Panc1 (cell line): Measurements from ENCODE around the gene VAV3.

ENCODE experiments used
- POLR2AphosphoS5 ChIP-seq: IDR thresholded peaks from 2 replicates; pipeline ENCODE4 v1.6.1; 2012; ENCODE audit warnings: mild to moderate bottlenecking, low read depth, low read length, moderate library complexity
- REST ChIP-seq, 2 experiments: IDR thresholded peaks; 2 replicates each; pipeline ENCODE4 v1.6.1; 2011 to 2012; ENCODE audit warnings: low read depth in 2 of 2, control low read depth in 1 of 2, low read length in 1 of 2, mild to moderate bottlenecking in 1 of 2, moderate library complexity in 1 of 2; ENCODE audit not compliant: insufficient read depth in 1 of 2
- SIN3A ChIP-seq: IDR thresholded peaks from 2 replicates; pipeline ENCODE4 v1.6.1; 2012; ENCODE audit warnings: low read depth, mild to moderate bottlenecking, low read length, moderate library complexity, borderline replicate concordance; ENCODE audit not compliant: insufficient read depth
- TF ChIP-seq, protein P1 (sequence below): fragments of 450-650 bp; IDR thresholded peaks from 2 replicates; pipeline ENCODE4 v1.5.1; 2017; ENCODE audit warnings: mild to moderate bottlenecking

DNA sequence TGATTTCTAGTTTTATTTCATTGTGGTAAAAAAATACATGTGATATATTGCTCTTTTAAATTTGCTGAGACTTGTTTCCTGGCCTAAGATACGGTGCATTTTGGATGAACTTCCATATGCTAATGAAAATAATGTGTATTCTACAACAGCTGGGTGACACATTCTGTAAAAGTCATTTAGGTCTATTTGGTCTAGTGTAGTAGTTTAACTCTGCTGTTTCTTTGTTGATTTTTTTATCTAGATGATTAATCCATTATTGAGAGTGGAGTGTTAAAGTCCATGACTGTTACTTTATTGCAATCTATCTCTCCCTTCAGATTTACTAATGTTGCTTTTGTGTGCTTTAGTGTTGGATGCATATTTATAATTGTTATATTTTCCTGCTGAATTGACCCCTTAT is 161.4 kb downstream of the VAV3 start:
- TF ChIP-seq, protein P1, sequence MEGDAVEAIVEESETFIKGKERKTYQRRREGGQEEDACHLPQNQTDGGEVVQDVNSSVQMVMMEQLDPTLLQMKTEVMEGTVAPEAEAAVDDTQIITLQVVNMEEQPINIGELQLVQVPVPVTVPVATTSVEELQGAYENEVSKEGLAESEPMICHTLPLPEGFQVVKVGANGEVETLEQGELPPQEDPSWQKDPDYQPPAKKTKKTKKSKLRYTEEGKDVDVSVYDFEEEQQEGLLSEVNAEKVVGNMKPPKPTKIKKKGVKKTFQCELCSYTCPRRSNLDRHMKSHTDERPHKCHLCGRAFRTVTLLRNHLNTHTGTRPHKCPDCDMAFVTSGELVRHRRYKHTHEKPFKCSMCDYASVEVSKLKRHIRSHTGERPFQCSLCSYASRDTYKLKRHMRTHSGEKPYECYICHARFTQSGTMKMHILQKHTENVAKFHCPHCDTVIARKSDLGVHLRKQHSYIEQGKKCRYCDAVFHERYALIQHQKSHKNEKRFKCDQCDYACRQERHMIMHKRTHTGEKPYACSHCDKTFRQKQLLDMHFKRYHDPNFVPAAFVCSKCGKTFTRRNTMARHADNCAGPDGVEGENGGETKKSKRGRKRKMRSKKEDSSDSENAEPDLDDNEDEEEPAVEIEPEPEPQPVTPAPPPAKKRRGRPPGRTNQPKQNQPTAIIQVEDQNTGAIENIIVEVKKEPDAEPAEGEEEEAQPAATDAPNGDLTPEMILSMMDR, result no peak
- TF ChIP-seq POLR2AphosphoS5, result no peak
- no peak for TF ChIP-seq REST (IDR thresholded peaks at IDR 0.05; ENCODE audit: insufficient read depth in 1 of 2, low read depth in 2 of 2, low read length in 1 of 2)
- TF ChIP-seq SIN3A, result no peak
